Endothelial cell of umbilical vein (primary cell): ENCODE results near the gene PARK7. TPM values are rescaled to one million over a fixed set of nuclear protein-coding genes. Genes with fewer than 3 reads are reported as not detected.

Source experiments
- BruUV-seq: library from RNA; stranded (reverse); fragments of 400-500 nt; replicated peaks from 2 replicates; lab custom pipeline; 2021; lab: Mats Ljungman, UMichigan
- CTCF ChIA-PET: fragments of 300-600, 350-600 bp; sonication (Branson Sonifier 250); formaldehyde crosslinking; loops from one replicate; lab custom pipeline; 2021; ENCODE audit warnings: antibody characterized with exemption, inconsistent platforms; lab: Charles Lee
- POLR2A ChIA-PET: fragments of 300-600, 350-600 bp; sonication (Branson Sonifier 250); formaldehyde crosslinking; loops from one replicate; lab custom pipeline; 2021; ENCODE audit warnings: antibody characterized with exemption, inconsistent platforms; lab: Charles Lee
- DNase-seq: peaks from one replicate; pipeline ENCODE4 v3.0.0-alpha.2; 2011; ENCODE audit warnings: low read depth, low spot score
- FAIRE-seq: peaks from 2 replicates; lab custom pipeline; 2011; peaks lifted over from hg19 to GRCh38; lab: Jason Lieb, UNC
- H2AFZ ChIP-seq: 2 replicates; pipeline ENCODE4 v1.6.0; 2012; ENCODE audit warnings: low read depth, low read length, control low read depth, inconsistent platforms
- H3K27ac ChIP-seq: 2 replicates; pipeline ENCODE4 v1.5.1; 2011; ENCODE audit warnings: low read depth, mild to moderate bottlenecking, control low read depth, low read length, moderate library complexity; ENCODE audit not compliant: insufficient read depth
- H3K27me3 ChIP-seq, 2 experiments: 2 replicates each; pipeline versions ENCODE4 v1.6.0 to v1.6.1; 2011; ENCODE audit warnings: low read length in 2 of 2, mixed read lengths in 1 of 2; ENCODE audit not compliant: control insufficient read depth in 2 of 2, insufficient read depth in 2 of 2
- H3K36me3 ChIP-seq, 2 experiments: 2 replicates in 1 of 2; 3 replicates in 1 of 2; pipeline ENCODE4 v1.5.1; 2011; ENCODE audit warnings: low read length in 2 of 2, mild to moderate bottlenecking in 1 of 2, moderate library complexity in 1 of 2; ENCODE audit not compliant: control insufficient read depth in 2 of 2, insufficient read depth in 2 of 2; ENCODE audit errors: extremely low read depth in 1 of 2
- H3K4me1 ChIP-seq: 3 replicates; pipeline ENCODE4 v1.5.1; 2011; ENCODE audit warnings: mild to moderate bottlenecking, low read length; ENCODE audit not compliant: control insufficient read depth, insufficient read depth; ENCODE audit errors: extremely low read depth
- H3K4me2 ChIP-seq: 2 replicates; pipeline ENCODE4 v1.6.1; 2011; ENCODE audit warnings: low read length, control low read depth, mixed read lengths; ENCODE audit not compliant: insufficient read depth
- H3K4me3 ChIP-seq, 3 experiments: fragments of 200-600 bp in 1 of 3; sonication (generic), shearing (Covaris generic) in 1 of 3; replicated peaks in 1 of 3; 2 replicates each; pipeline ENCODE4 v1.5.1; 2011 to 2016; ENCODE audit warnings: control low read depth in 3 of 3, low read length in 3 of 3, mild to moderate bottlenecking in 2 of 3, inconsistent platforms in 1 of 3, low read depth in 1 of 3, moderate library complexity in 1 of 3; ENCODE audit not compliant: insufficient read depth in 1 of 3
- H3K79me2 ChIP-seq: 2 replicates; pipeline ENCODE4 v1.6.0; 2012; ENCODE audit warnings: low read length, inconsistent platforms; ENCODE audit not compliant: control insufficient read depth, insufficient read depth
- H3K9ac ChIP-seq: replicated peaks from 2 replicates; pipeline ENCODE3; 2011; ENCODE audit warnings: low read length, control low read depth; ENCODE audit not compliant: insufficient read depth; ENCODE audit errors: extremely low read depth
- H3K9me1 ChIP-seq: replicated peaks from 3 replicates; pipeline ENCODE4 v1.6.0; 2011; ENCODE audit warnings: mild to moderate bottlenecking, low read length; ENCODE audit not compliant: control insufficient read depth, insufficient read depth; ENCODE audit errors: extremely low read depth
- H3K9me3 ChIP-seq: replicated peaks from 2 replicates; pipeline ENCODE4 v1.5.1; 2012; ENCODE audit warnings: low read length, inconsistent platforms; ENCODE audit not compliant: control insufficient read depth, insufficient read depth
- H4K20me1 ChIP-seq: replicated peaks from 2 replicates; pipeline ENCODE3; 2011; ENCODE audit warnings: mild to moderate bottlenecking, low read length; ENCODE audit not compliant: control insufficient read depth, insufficient read depth; ENCODE audit errors: extremely low read depth
- CTCF ChIP-seq, 2 donors: IDR thresholded peaks; 1 replicate in 1 of 2; 2 replicates in 1 of 2; pipeline ENCODE4 v1.5.1; 2011; ENCODE audit warnings: low read length in 2 of 2, mild to moderate bottlenecking in 2 of 2, moderate library complexity in 2 of 2, control low read depth in 1 of 2, inconsistent platforms in 1 of 2, low read depth in 1 of 2; ENCODE audit not compliant: insufficient read depth in 1 of 2; ENCODE audit errors: extremely low read depth in 1 of 2
- EZH2 ChIP-seq: IDR thresholded peaks from 2 replicates; pipeline ENCODE4 v1.6.1; 2012; ENCODE audit warnings: borderline replicate concordance, low read depth, mild to moderate bottlenecking, moderate library complexity, low read length, inconsistent platforms; ENCODE audit not compliant: severe bottlenecking
- FOS ChIP-seq: IDR thresholded peaks from 2 replicates; pipeline ENCODE4 v1.6.1; 2011; ENCODE audit warnings: mild to moderate bottlenecking, low read length, moderate library complexity, borderline replicate concordance; ENCODE audit not compliant: insufficient read depth
- GATA2 ChIP-seq: IDR thresholded peaks from 2 replicates; pipeline ENCODE4 v1.7.0; 2011; ENCODE audit warnings: low read depth, mild to moderate bottlenecking, moderate library complexity, mixed read lengths, low read length; ENCODE audit not compliant: insufficient read length, insufficient read depth
- JUN ChIP-seq: IDR thresholded peaks from 2 replicates; pipeline ENCODE4 v1.6.1; 2011; ENCODE audit warnings: borderline replicate concordance, low read depth; ENCODE audit not compliant: insufficient read length, insufficient read depth
- MAX ChIP-seq: IDR thresholded peaks from 2 replicates; pipeline ENCODE4 v1.6.1; 2011; ENCODE audit not compliant: insufficient read depth, insufficient read length
- MYC ChIP-seq: IDR thresholded peaks from one replicate; pipeline ENCODE4 v1.6.1; 2011; ENCODE audit warnings: mild to moderate bottlenecking, low read depth, low read length
- POLR2A ChIP-seq: IDR thresholded peaks from 2 replicates; pipeline ENCODE4 v1.6.1; 2012; ENCODE audit warnings: low read depth, mild to moderate bottlenecking, control low read depth, low read length
- POLR2AphosphoS5 ChIP-seq: IDR thresholded peaks from 2 replicates; pipeline ENCODE4 v1.6.1; 2012; ENCODE audit warnings: low read depth, mild to moderate bottlenecking, control low read depth, low read length, moderate library complexity; ENCODE audit not compliant: insufficient read depth
- dilution Hi-C: fragments of 300-500 bp; cut with MboI; formaldehyde crosslinking; loops from one replicate; pipeline ENCODE4 v1.15.0; 2019; ENCODE audit warnings: low sequenced_read_pairs; ENCODE audit not compliant: extremely low pct_ligation_motif_present
- intact Hi-C: fragments of 100-400 bp; cut with micrococcal nuclease; formaldehyde crosslinking; loops from one replicate; pipeline ENCODE4 v1.10.0; 2022
- polyA plus RNA-seq, 4 experiments: library from polyadenylated mRNA; depleted of rRNA in 3 of 4; stranded (reverse) in 3 of 4; unstranded in 1 of 4; fragments of >200 nt; gene quantifications; 2 replicates each; pipeline versions ENCODE4 v1.2.1 to v1.2.3, GENCODE V29; 2011 to 2012; ENCODE audit warnings: missing spikeins in 1 of 4
- total RNA-seq: library from RNA; stranded (reverse); gene quantifications from 2 replicates; pipeline ENCODE4 v1.2.3, GENCODE V29; 2021

Gene PARK7
- total and polyA plus RNA-seq, 2 donors (not counting 3 experiments of a cell fraction or from before 2014, with no cell fraction given) = 203 to 294 TPM

- intact Hi-C loops = loop anchor here (5.0 kb wide), 1 partner anchor 133 kb away; no protein-coding TSS in a partner anchor
- no peak overlapping the region for H2AFZ ChIP-seq
- dilution Hi-C loops = no loop called here
- BruUV-seq = no TSS peak
- peaks cover 34 to 50% of the 10 kb centered on the region in 2 experiments for H3K27me3 ChIP-seq
- H3K27ac ChIP-seq = no peak overlapping the region
- H3K79me2 ChIP-seq = no peaks in the 10 kb centered on the region
- no peak overlapping the region for H3K9ac ChIP-seq
- DNase-seq (no peak), FAIRE-seq (no peak)
- ChIA-PET CTCF (interaction anchor here (1.1 to 1.2 kb wide), 2 partner anchors 19 to 130 kb away, joined by 3 to 4 read pairs; no protein-coding TSS in a partner anchor), POLR2A (no interaction called here)
- H3K4me3 ChIP-seq = no peak overlapping the region
- H3K9me1 ChIP-seq = no peaks in the 10 kb centered on the region
- H3K9me3 ChIP-seq = no peaks in the 10 kb centered on the region
- peaks cover 5% of the 10 kb centered on the region for H3K4me1 ChIP-seq
- no peaks in the 10 kb centered on the region for H4K20me1 ChIP-seq
- no peaks in the 10 kb centered on the region for H3K36me3 ChIP-seq
- TF ChIP-seq GATA2 = no peak
- no peak for TF ChIP-seq POLR2AphosphoS5
- TF ChIP-seq MYC = no peak
- TF ChIP-seq FOS = no peak
- no peak overlapping the region for H3K4me2 ChIP-seq
Measured at GRCh38 chr1:7940034-7940433, 21.5 kb upstream of the PARK7 start.

GRCh38 chr1:7940745-7941436 is 20.6 kb upstream of the PARK7 start, which contains the start of gene TNFRSF9:
TSS of gene TNFRSF9 (minus strand) at chr1:7940839. CDS start at chr1:7939994, 845 bp downstream.
- intact Hi-C loops = loop anchor here (5.0 kb wide), 1 partner anchor 134 kb away; no protein-coding TSS in a partner anchor
- CTCF ChIA-PET = interaction anchor here (1.1 to 3.5 kb wide), 3 partner anchors 20 to 273 kb away, joined by 3 to 23 read pairs (median 4); no protein-coding TSS in a partner anchor
- H3K9me1 ChIP-seq = no peaks in the 10 kb centered on the region
- no peak within 1 kb of the TSS for H2AFZ ChIP-seq
- H3K4me3 ChIP-seq = no peak within 1 kb of the TSS
- FAIRE-seq (no peak), DNase-seq (peak; percentile 58)
- no peak within 1 kb of the TSS for H3K9ac ChIP-seq
- no peaks in the 10 kb centered on the region for H3K36me3 ChIP-seq
- TF ChIP-seq GATA2 (no peak), EZH2 (no peak), POLR2A (no peak), POLR2AphosphoS5 (no peak), JUN (no peak), FOS (no peak), CTCF (IDR thresholded peaks at IDR 0.05; ENCODE audit: extremely low read depth in 1 of 2, insufficient read depth in 1 of 2, low read depth in 1 of 2, low read length in 2 of 2) (no peak), MYC (no peak), MAX (no peak)
- H3K79me2 ChIP-seq = no peaks in the 10 kb centered on the region
- peaks cover 30 to 50% of the 10 kb centered on the region in 2 experiments for H3K27me3 ChIP-seq
- POLR2A ChIA-PET = no interaction called here
- no peak within 1 kb of the TSS for H3K4me2 ChIP-seq
- peaks cover 5% of the 10 kb centered on the region for H3K4me1 ChIP-seq
- H3K27ac ChIP-seq = no peak within 1 kb of the TSS
- BruUV-seq = no TSS peak
- no peaks in the 10 kb centered on the region for H4K20me1 ChIP-seq
- H3K9me3 ChIP-seq = no peaks in the 10 kb centered on the region
- dilution Hi-C loops = no loop called here
